Neural cell (in vitro differentiated cells): ENCODE data around the gene OSTC. TPM values are rescaled to one million over a fixed set of nuclear protein-coding genes. Genes with fewer than 3 reads are reported as not detected.

Experiments used
- H2AFZ ChIP-seq: fragments of 200-600, 300-800 bp; sonication (generic), shearing (Covaris generic); 2 replicates; pipeline ENCODE4 v1.6.0; 2014; ENCODE audit warnings: low read depth, mild to moderate bottlenecking, antibody characterized with exemption, low read length, moderate library complexity
- H3F3A ChIP-seq: fragments of 200-600 bp; shearing (Covaris generic); 2 replicates; pipeline ENCODE4 v1.6.1; 2016; ENCODE audit warnings: mild to moderate bottlenecking, moderate library complexity, mixed read lengths, antibody characterized with exemption, low read length; ENCODE audit not compliant: insufficient read depth, poor library complexity, severe bottlenecking
- H3K27ac ChIP-seq: fragments of 200-600, 300-800 bp; sonication (generic), shearing (Covaris generic); 2 replicates; pipeline ENCODE4 v1.5.1; 2014; ENCODE audit warnings: mild to moderate bottlenecking, low read length, moderate library complexity
- H3K27me3 ChIP-seq: fragments of 300-800, 200-600 bp; sonication (generic), shearing (Covaris generic); 2 replicates; pipeline ENCODE4 v1.6.0; 2014; ENCODE audit warnings: mild to moderate bottlenecking, low read depth, low read length, moderate library complexity; ENCODE audit not compliant: insufficient read depth
- H3K36me3 ChIP-seq: fragments of 300-800, 200-600 bp; sonication (generic), shearing (Covaris generic); 2 replicates; pipeline ENCODE4 v1.5.1; 2014; ENCODE audit warnings: mild to moderate bottlenecking, antibody characterized with exemption, low read length, moderate library complexity; ENCODE audit not compliant: insufficient read depth
- H3K4me2 ChIP-seq: fragments of 300-800, 200-600 bp; sonication (generic), shearing (Covaris generic); 2 replicates; pipeline ENCODE4 v1.6.0; 2014; ENCODE audit warnings: mild to moderate bottlenecking, low read length
- H3K4me3 ChIP-seq: fragments of 300-800, 200-600 bp; sonication (generic), shearing (Covaris generic); 2 replicates; pipeline ENCODE4 v1.5.1; 2014; ENCODE audit warnings: mild to moderate bottlenecking, low read length, moderate library complexity
- H3K79me2 ChIP-seq: fragments of 200-600 bp; shearing (Covaris generic); replicated peaks from 2 replicates; pipeline ENCODE4 v1.6.0; 2014; ENCODE audit warnings: mild to moderate bottlenecking, low read length, moderate library complexity; ENCODE audit not compliant: insufficient read depth
- H3K9ac ChIP-seq: fragments of 300-800, 200-600 bp; sonication (generic), shearing (Covaris generic); 2 replicates; pipeline ENCODE4 v1.6.1; 2016; ENCODE audit warnings: mild to moderate bottlenecking, low read length, mixed read lengths
- H3K9me2 ChIP-seq: fragments of 200-600 bp; shearing (Covaris generic); 2 replicates; pipeline ENCODE4 v1.6.1; 2016; ENCODE audit warnings: mild to moderate bottlenecking, low read length, mixed read lengths; ENCODE audit not compliant: insufficient read depth
- H3K9me3 ChIP-seq: fragments of 200-600, 300-800 bp; sonication (generic), shearing (Covaris generic); 2 replicates; pipeline ENCODE4 v1.6.1; 2016; ENCODE audit warnings: mild to moderate bottlenecking, mixed run types, low read length, moderate library complexity, mixed read lengths
- H4K20me1 ChIP-seq: fragments of 200-600 bp; shearing (Covaris generic); 2 replicates; pipeline ENCODE4 v1.6.1; 2016; ENCODE audit warnings: mild to moderate bottlenecking, mixed run types; ENCODE audit not compliant: insufficient read depth
- CTCF ChIP-seq: fragments of 450-650 bp; IDR thresholded peaks from 2 replicates; pipeline ENCODE4 v1.5.1; 2014; ENCODE audit warnings: antibody characterized with exemption, mild to moderate bottlenecking, moderate library complexity; ENCODE audit not compliant: poor library complexity, severe bottlenecking
- EP300 ChIP-seq: fragments of 450-650 bp; conservative IDR thresholded peaks from 2 replicates; pipeline ENCODE4 v1.6.1; 2014; ENCODE audit warnings: antibody characterized with exemption, mild to moderate bottlenecking, moderate library complexity; ENCODE audit not compliant: poor library complexity, severe bottlenecking
- EZH2 ChIP-seq: fragments of 200-600, 300-800 bp; shearing (Covaris generic), sonication (generic); IDR thresholded peaks from 2 replicates; pipeline ENCODE4 v1.6.1; 2014; ENCODE audit warnings: antibody characterized with exemption, low read length, borderline replicate concordance, mild to moderate bottlenecking; ENCODE audit not compliant: insufficient read depth, poor library complexity, severe bottlenecking
- MXI1 ChIP-seq: fragments of 450-650 bp; conservative IDR thresholded peaks from 2 replicates; pipeline ENCODE4 v1.6.1; 2014; ENCODE audit warnings: antibody characterized with exemption, mild to moderate bottlenecking; ENCODE audit not compliant: poor library complexity, severe bottlenecking
- POLR2AphosphoS5 ChIP-seq: IDR thresholded peaks from 2 replicates; pipeline ENCODE4 v1.6.1; 2012
- RAD21 ChIP-seq: fragments of 450-650 bp; conservative IDR thresholded peaks from 2 replicates; pipeline ENCODE4 v1.6.1; 2014; ENCODE audit warnings: antibody characterized with exemption, mild to moderate bottlenecking, moderate library complexity
- REST ChIP-seq: IDR thresholded peaks from 2 replicates; pipeline ENCODE4 v1.6.1; 2012; ENCODE audit warnings: borderline replicate concordance
- SMC3 ChIP-seq: fragments of 450-650 bp; conservative IDR thresholded peaks from 2 replicates; pipeline ENCODE4 v1.6.1; 2014; ENCODE audit warnings: antibody characterized with exemption, mild to moderate bottlenecking, moderate library complexity; ENCODE audit not compliant: poor library complexity
- TAF1 ChIP-seq: IDR thresholded peaks from 2 replicates; pipeline ENCODE4 v1.6.1; 2012; ENCODE audit warnings: low read depth
- polyA plus RNA-seq: library from polyadenylated mRNA; depleted of rRNA; stranded (reverse); fragments of >200 nt; gene quantifications from 2 replicates; pipeline ENCODE4 v1.2.3, GENCODE V29; 2014

Gene OSTC
- polyA plus RNA-seq, 1 donor from 2014 or later, result 128 TPM

- H3K36me3 ChIP-seq, result no peaks in the 10 kb centered on the region
- H3K79me2 ChIP-seq, result peaks cover 13% of the 10 kb centered on the region
- H3K4me3 ChIP-seq, result peak overlapping the region; percentile 72
- H4K20me1 ChIP-seq, result no peaks in the 10 kb centered on the region
- H3K9ac ChIP-seq, result no peak overlapping the region
- TF ChIP-seq SMC3, result no peak
- TF ChIP-seq EP300, result no peak
- TF ChIP-seq MXI1, result no peak
- TF ChIP-seq POLR2AphosphoS5, result no peak
- TF ChIP-seq RAD21, result no peak
- TF ChIP-seq TAF1, result no peak
- TF ChIP-seq EZH2, result no peak
- H3F3A ChIP-seq, result no peaks in the 10 kb centered on the region
- no peaks in the 10 kb centered on the region for H3K9me2 ChIP-seq
- H3K27ac ChIP-seq, result no peak overlapping the region
- no peaks in the 10 kb centered on the region for H3K9me3 ChIP-seq
- no peak overlapping the region for H3K4me2 ChIP-seq
- H3K27me3 ChIP-seq, result no peaks in the 10 kb centered on the region
- H2AFZ ChIP-seq, result no peak overlapping the region
Measured at GRCh38 chr4:108622022-108622421, 28.4 kb upstream of the OSTC start.

- H3K4me3 ChIP-seq, result no peak overlapping the region
- no peak overlapping the region for H3K4me2 ChIP-seq
- no peaks in the 10 kb centered on the region for H4K20me1 ChIP-seq
- no peak overlapping the region for H2AFZ ChIP-seq
- no peak for TF ChIP-seq POLR2AphosphoS5
- TF ChIP-seq REST, result no peak
- TF ChIP-seq CTCF, result no peak
- TF ChIP-seq TAF1, result no peak
- TF ChIP-seq RAD21, result no peak
- TF ChIP-seq MXI1, result no peak
- no peak for TF ChIP-seq EP300
- TF ChIP-seq SMC3, result no peak
- no peak for TF ChIP-seq EZH2
- no peak overlapping the region for H3K9ac ChIP-seq
- no peaks in the 10 kb centered on the region for H3K9me2 ChIP-seq
- no peaks in the 10 kb centered on the region for H3K9me3 ChIP-seq
- H3K79me2 ChIP-seq, result peaks cover 13% of the 10 kb centered on the region
- H3F3A ChIP-seq, result no peaks in the 10 kb centered on the region
- no peak overlapping the region for H3K27ac ChIP-seq
- no peaks in the 10 kb centered on the region for H3K27me3 ChIP-seq
- no peaks in the 10 kb centered on the region for H3K36me3 ChIP-seq
Measured at GRCh38 chr4:108622828-108623227, 27.6 kb upstream of the OSTC start.
